NCI-H748 treated with DMSO at 0.1 percent for 48 hours (cell line): ENCODE measurements around the gene PKNOX1.
"Not testable (repeated sequence)": the region's sequence is repeated elsewhere in the genome, so short reads cannot be mapped to it uniquely, and the experiment has no call there.

ENCODE experiments used
- DNase-seq: peaks from one replicate; lab custom pipeline; 2025; lab: John Stamatoyannopoulos, UW

The PKNOX1 gene

DNA sequence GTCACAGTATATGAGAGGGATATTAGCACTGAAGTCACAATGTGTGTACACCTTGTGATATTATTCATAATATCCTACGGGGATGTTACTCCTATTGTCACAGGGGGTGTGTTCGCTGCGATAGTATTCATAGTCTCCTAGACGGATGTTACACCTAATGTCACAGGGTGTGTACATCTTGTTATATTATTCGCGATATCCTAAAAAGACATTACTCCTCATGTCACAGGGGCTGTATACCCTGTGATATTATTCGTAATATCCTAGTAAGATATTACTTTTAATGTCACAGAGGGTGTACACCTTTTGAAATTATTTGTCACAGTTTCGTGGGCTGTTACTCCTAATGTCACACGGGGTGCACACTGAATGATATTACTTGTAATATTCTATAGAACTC lies 23.2 kb upstream of the PKNOX1 start:
- not testable (repeated sequence) for DNase-seq

DNA sequence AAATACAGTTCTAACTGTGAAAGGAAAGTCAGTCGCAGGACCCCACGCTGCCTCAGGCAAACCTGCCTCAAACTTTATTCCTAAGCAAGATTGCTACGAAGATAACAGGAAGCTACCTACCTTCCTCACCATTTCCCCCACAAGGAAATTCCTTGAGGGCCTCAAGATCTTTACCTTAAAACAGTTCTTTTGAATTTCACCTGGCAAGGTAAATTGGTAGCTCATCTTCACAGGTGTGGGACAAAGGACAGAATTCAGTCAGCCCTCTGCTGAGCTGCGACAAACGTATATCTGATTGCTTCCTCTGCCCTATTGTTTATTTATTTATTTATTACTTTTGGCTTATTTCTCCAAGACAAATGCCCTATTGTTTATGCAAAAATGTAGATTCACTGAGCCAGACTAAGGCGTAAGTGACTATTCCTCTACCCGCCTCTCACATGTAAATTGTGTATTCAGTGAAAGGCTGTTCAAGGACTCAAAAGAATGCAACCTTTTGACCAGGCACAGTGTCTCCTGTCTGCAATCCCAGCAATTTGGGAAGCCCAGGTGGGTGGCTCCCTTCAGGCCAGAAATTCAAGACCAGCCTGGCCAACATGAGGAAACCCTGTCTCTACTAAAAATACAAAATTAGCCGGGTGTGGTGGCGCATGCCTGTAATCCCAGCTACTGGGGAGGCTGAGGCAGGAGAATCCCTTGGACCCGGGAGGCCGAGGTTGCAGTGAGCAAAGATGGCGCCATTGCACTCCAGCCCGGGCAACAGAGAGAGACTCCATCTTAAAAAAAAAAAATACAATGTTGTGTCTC lies 17.3 kb upstream of the PKNOX1 start:
- no peak for DNase-seq

DNA sequence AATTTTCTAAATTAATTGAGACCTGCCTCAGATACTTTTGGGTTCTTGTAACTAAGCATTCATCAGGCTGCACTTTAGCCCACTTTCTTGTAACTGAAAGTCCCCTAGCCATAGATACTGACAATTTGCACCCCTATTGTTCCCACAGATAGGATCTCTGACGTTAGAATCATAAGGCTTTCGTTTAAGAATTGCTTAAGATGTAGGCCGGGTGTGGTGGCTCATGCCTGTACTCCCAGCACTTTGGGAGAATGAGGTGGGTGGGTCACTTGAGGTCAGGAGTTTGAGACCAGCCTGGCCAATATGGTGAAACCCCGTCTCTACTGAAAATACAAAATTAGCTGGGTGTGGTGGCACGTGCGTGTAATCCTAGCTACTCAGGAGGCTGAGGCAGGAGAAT lies 16.2 kb upstream of the PKNOX1 start:
- DNase-seq = not testable (repeated sequence)

DNA sequence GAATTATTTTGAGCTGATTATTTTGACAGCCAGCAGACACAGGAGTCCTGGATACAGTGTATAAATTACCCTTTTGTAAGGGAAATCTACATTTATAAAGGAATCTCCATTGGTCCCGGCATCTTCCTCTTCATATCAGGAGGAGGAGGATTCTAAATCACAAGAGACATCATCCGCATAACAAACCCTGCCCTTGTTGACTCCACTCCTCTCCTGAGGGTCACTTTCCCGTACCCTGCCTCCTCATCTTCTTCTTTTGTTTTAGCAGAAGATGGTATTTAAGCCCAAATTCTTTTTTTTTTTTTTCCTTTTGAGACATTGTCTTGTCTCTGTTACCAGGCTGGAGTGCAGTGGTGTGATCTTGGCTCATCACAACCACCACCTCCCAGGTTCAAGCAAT lies 14.6 kb upstream of the PKNOX1 start:
- no peak for DNase-seq

DNA sequence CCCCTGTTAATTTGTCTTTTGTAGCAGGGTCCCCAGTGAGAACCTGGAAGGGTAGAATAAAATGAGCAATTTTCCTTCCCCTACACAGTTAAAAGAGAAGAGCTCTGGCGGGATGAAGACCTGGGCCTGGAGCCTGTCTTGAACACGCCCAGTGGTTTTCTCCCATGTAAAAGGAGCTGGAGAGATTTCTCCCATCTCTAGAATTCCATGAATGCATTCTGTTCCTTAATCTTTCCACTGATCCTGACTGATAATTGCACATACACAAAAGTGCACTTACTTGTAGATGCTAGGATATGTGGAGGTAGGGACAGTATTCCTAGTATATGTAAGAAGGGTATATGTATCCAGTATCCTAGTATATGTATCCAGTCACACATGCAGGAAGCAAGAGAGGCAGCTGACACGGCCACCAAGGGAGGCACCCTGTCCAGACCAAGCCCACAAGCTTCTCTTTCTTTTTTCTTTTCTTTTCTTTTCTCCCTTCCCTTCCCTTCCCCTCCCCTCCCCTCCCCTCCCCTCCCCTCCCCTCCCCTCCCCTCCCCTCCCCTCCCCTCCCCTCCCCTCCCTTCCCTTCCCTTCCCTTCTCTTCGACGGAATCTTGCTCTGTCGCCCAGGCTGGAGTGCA lies 11.9 kb upstream of the PKNOX1 start:
- no peak for DNase-seq

DNA sequence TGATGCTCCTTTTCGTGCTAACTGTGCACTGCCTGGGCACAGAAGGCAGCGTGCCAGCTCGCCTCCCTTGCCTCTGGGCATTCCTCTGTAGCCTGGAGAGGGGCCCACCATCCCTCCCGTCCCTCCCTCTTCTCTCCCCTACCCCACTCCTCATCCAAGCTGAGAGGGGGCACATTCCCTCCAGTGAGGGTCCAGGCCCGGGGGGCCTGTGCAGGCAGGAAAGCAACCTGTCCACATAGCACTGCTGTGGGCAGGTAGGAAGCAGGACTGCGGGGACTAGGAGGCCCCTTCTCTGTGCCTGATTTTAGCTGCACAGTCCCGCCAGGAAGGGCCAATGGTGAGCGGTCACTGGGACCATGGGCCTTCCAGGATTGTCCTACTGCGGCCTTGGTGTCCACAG lies 10.3 kb upstream of the PKNOX1 start:
- DNase-seq = no peak

DNA sequence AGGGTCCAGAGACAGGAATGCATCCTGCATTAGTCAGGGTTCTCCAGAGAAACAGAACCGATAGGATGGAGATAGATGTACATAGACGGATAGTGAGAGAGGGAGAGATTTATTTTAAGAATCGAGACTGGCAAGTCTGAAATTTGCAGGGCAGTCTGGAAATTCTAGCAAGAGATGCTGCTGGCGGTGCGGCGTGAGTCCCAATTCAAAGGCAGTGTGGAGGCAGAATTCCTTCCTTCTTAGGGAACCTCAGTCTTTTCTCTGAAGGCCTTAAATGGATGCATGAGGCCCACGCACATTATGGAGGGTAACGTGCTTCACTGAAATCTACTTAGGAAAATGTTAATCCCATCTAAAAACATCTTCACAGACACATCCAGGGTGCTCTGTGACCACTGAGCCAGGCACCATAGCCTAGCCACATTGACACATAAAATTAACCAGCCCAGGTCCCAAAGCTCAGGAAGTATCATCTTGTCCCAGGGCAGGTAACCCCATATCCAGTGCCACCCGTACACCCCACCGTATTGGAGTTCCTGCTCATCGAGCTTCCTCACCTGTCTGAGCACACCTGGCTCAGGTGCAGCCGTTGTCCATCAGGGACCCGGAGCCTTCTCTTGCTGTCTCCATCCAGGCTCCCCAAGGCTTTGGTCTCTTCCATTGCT lies 9.7 kb upstream of the PKNOX1 start:
- no peak for DNase-seq

DNA sequence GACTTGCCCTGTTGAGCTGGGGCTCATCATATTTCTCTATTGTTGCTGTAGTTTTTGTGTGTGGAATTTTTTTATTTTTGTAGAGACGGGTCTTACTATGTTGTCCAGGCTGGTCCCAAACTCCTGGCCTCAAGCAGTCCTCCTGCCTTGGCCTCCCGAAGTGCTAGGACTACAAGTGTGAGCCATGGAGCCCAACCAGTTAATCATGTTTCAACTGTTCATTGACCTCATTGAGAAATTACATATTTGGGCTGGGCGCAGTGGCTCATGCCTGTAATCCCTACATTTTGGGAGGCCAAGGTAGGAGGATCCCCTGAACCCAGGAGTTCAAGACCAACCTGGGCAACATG lies 9.2 kb upstream of the PKNOX1 start:
- no peak for DNase-seq

DNA sequence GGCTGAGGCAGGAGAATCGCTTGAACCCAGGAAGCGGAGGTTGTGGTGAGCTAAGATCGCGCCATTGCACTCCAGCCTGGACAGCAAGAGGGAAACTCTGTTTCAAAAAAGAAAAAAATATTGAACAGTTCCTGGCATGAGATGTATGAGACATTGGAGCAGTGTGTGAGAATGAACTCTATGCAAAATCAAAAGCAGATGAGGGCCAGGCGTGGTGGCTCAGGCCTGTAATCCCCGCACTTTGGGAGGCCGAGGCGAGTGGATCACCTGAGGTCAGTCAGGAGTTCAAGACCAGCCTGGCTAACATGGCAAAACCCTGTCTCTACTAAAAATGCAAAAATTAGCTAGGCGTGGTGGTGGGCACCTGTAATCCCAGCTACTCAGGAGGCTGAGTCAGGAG lies 6.7 kb upstream of the PKNOX1 start:
- DNase-seq = not testable (repeated sequence)

DNA sequence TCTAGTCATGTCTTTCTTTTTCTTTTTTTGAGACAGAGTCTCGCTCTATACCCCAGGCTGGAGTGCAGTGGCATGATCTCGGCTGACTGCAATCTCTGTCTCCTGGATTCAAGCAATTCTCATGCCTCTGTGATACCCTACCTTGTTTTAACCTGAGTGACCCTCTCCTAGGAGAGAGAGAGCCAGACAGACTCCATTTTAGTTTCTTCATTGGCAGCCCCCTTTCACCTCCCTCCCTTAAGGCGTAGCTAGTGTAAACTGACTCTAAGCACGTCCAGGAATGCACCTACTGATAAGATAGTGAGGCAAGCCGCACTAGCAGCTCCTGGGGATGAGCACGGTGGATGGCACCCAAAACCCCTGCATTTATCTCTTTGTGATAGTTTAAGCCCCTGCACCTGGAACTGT lies 5.2 kb upstream of the PKNOX1 start:
- DNase-seq = no peak

DNA sequence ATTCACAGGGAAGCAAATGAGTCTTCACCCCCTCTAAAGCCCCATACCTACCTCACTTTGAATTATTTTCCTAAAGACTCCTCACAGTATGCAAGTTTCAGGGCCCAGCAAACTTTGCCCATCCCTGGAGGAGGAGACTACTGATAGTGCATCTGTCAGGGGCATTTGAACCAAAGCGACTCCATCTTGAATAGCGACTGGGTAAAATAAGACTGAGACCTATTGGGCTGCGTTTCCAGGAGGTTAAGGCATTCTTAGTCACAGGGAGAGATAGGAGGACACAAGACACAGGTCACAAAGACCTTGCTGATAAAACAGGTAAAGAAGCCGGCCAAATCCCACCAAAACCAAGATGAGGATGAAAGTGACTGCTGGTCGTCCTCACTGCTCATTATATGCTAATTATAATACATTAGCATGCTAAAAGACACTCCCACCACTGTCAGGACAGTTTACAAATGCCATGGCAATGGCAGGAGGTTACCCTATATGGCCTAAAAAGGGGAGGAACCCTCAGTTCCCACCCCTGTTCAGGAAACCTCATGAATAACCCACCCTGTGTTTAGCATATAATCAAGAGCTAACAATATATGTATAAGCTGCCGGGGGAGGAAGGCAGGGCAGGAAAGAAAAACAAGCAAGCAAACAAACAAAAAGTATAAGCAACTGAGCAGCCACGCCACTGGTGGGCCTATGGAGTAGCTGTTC lies 3.3 kb upstream of the PKNOX1 start:
- no peak for DNase-seq

DNA sequence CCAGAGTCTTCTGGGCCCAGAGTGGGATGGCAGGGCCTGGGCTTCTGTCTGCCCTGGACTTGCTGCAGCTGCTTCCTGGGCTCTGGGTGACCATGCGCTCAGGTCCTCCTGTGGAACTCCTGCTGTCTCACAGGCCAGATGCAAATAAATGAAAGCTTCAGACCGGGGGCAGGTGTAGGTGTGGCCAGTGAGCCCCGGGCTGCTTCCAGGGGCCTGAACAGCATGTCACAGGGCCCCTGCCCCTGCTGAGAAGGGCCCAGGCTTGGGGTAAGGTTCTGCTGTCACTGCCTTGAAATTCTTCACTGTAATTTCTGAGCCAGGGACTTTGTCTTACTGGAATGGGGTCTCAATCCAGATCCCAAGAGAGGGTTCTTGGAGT lies 2.5 kb upstream of the PKNOX1 start:
- DNase-seq = no peak

DNA sequence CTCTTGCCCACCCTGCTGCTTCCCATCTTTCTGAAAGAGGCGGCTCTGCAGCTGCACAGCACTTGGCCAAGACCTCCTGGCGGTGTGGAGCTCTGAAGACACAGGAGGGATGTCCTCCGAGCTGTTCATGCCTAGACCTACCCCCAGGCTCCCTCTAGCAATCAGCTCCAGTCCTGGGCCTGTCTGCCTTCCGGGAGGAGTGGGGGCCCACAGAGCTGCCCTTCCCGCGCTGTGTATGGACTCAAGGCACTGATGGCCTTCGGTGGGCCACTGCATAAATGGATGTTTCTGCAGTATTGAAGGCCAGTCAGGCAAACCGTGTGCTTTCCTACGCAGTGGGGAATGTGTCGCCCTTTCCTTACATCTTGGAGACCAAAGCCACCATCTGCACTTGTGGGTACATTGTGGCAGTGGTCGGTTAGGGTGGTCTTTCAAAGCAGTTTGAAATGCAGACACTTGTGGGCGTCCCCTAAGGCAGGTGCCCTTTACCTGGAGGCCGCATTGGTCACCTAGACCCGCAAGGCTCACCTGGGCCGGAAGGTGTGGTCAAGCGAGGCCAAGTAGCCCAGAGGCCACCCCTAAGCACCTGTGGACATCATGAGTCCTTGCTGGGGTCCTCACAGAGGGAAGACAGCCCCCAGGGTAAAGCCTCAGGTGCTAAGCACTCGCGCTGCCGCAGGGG lies 912 bp upstream of the PKNOX1 start:
- no peak for DNase-seq

DNA sequence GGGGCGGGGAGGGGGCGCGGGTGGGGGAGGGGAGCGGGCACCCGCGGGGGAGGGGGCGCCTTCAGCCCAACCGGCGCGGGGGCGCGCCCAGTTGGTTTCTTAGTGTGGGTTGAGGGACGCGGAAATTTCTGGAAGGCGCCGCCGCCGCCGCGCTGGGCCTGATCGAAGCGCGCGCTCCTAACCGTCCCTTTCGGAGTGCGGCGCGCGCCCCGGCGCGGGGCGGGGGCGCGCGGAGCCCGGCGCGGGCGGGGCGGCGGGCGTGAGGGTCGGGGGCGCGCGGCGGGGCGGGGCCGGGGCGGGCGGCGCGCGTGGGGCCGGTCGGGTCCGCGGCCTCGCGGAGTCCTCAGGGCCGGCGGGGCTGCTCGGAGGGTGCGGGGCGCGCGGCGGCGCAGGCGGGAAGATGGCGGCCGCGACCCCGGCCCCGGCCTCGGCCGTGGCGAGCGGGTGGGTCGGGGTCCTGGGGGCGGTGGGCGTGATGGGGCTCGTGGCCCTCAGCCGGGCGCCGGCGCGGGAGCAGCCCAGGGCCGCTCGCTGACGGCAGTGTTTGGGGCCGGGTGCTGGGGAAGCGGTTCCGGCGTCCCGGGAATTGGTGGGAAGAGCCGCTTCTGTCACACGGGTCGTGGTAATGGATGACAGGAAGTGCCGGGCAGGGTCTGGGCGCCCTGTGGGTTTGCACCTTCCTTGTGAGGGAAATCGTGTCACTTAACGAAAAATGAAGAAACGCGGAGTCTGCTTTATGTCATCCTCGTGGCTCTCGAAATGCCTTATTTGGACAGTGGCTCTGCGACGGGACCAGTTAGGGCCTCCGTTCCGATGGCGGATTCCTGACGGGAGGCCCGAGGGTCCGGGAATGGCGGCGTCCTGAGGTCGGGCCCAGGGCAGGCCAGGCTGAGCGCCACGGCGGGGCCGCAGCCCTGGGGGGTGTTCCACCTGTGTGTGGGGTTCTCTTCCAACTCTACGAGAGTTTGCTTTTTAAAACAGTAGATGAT lies 764 bp downstream of the PKNOX1 start:
- peak; percentile 38 for DNase-seq

DNA sequence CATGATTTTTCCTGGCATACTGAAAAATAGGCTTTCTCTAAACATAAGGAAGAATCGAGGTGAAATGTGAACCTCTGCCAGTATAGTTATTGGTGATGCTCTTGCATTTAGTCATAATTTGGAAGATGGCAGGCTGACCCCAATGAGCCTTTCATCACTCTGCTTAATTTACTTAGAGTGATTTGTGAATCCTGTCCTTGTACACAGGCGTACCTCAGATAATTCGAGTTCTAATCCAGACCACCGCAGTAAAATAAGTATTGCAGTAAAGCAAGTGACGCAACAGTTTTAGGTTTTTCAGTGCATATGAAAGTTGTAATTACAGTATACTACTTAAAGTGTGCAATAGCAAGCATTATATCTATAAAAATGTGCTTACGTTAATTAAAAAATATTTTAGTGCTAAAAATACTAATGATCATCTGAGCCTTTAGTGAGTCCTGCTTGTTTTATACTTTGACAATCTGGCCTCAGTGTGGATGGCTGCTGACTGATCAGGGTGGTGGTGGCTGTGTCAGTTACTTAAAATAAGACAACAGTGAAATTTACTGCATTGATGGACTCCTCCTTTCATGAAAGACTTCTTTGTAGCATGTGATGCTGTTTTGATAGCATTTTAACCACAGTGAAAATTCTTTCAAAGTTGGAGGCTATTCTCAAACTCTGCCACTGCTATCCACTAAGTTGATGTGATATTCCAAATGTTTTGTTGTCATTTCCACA lies 1.7 kb downstream of the PKNOX1 start:
- DNase-seq = no peak

DNA sequence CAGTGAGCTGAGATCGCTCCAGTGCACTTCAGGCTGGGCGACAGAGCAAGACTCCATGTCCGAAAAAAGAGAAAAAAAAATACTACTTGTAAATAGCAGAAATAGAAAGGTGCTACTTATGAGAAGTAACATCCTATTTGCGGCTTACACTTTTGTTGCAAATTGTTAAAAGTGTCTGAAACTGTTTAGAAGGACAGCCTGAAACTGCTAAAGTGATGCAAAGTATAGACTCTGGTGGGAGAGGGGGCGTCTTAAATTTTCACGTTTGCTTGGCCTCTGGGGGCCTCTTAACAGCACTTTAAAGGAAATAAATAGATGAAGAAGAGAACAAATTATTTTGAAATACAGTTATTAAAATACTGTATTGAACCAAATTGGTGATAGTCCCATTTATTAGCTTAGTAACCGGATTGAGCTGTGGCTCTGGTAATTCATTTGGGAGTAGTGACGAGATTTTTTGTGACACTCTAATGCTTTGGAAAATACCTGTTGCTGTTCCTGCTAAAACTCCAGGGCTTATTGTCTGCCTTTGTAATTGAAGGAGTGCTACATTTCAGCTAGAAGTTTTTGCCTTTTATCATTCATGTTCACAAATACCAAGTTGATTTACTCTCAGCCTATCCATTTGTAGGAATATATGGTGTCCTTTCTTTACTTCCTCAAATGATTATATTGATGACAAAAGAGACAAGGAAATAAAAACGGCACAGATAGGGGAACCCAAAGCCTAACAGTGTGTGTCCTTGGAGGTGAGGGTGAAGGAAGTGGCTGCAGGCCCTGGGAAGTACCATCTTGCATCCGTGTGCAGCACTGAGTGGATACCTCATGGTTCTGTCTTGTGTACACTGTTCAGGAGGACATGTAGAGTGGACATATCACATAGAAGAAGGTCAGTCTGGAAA lies 6.2 kb downstream of the PKNOX1 start:
- no peak for DNase-seq

DNA sequence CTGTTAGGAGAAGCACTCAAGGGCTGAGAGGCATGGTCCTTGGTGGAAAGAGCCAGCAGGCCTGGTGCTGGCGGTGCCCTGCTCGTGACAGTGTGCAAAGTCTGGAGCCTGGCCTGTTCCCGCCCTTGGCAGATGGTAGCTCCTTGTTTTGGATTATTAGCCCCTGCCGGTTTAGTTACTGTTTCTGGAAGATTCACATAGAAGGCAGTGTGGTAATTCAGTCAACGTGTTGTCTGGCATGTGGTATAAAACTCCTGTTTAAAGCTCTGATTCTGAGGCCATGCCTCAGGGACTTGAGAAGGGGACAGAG lies 6.8 kb downstream of the PKNOX1 start:
- no peak for DNase-seq

DNA sequence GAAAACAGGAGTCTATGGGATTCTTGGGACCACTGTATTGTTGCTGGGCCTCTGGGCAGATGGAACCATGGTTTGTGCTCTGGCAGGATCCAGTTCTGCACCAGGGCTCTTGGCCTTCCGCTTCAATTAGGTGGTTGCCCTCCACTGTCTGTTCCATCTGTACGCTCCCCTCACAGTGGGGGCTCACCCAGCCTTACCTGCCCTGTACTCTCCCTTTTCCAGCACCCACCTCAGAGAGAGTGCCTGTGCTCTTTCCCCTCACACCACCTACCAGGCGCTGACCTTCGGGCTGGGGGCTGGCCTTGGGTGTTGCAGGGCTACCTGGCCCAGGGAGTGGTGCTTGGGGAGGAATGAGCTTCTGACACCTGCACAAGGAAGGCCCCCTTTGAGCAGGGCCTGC lies 7.5 kb downstream of the PKNOX1 start:
- DNase-seq = no peak

DNA sequence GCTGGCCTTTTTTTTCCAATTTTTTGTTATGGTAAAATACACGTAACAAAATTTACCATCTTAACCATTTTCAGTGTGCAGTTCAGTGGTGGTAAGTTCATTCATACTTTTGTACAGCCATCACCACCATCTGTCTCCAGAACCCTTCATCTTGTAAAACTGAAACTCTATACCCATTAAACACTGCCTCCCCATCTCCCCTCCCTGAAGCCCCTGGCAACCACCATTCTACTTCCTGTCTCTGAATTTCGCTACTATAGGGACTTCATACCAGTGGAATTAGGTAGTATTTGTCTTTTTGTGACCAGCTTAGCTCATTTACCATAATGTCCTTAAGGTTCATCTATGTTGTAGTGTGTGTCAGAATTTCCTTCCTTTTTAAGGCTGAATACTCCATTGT lies 8.7 kb downstream of the PKNOX1 start:
- DNase-seq = no peak
